OCI-LY7 (cell line): ENCODE results near the gene TMEM131L.

Experiments
- CTCF ChIP-seq: fragments of 200-600 bp; sonication (generic); conservative IDR thresholded peaks from 2 replicates; pipeline ENCODE4 v1.5.1; 2014; ENCODE audit warnings: mild to moderate bottlenecking, antibody characterized with exemption, low read length, moderate library complexity, mixed read lengths
- EZH2phosphoT487 ChIP-seq: fragments of 200-600 bp; sonication (generic); IDR thresholded peaks from 2 replicates; pipeline ENCODE4 v1.6.1; 2018; ENCODE audit warnings: low read depth, borderline replicate concordance, mild to moderate bottlenecking, mixed run types, antibody characterized with exemption, low read length, moderate library complexity, mixed read lengths

GRCh38 chr4:153472122-153473037 is 6.2 kb downstream of the TMEM131L start:
- TF ChIP-seq CTCF, result no peak
- no peak for TF ChIP-seq EZH2phosphoT487
